ENCODE results near the gene SFXN3. TPM values are rescaled to one million over a fixed set of nuclear protein-coding genes. Genes with fewer than 3 reads are reported as not detected.

SFXN3 gene
- total and polyA plus RNA-seq, 2 of the 8 experiments (the other 6 are each of a cell fraction or from before 2014, with no cell fraction given): 2.6 to 2.8 TPM

DNA sequence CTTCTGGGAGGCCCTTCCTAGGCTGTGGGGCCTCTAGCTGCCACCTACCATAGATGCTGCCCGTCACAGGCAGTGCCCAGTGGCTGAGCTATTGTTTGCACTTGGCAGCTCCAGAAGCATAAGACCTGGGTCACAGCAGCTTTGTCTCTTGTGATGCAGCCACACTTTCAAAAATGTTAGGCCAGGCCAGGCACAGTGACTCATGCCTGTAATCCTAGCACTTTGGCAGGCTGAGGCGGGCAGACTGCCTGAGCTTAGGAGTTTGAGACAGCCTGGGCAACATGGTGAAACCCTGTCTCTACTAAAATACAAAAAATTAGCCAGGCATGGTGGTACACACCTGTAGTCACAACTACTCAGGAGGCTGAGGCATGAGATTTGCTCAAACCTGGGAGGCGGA, 21.3 kb downstream of the SFXN3 start:
- DNase-seq (ENCODE audit: low read depth in 1 of 2, low spot score in 2 of 2): no peak
- no peak for FAIRE-seq
- H3K23ac ChIP-seq (ENCODE audit: insufficient read length): no peak overlapping the region
- TF ChIP-seq RXRA (IDR thresholded peaks at IDR 0.05; ENCODE audit: insufficient read depth, low read depth, low read length) (no peak), EP300 (IDR thresholded peaks at IDR 0.05; ENCODE audit: borderline replicate concordance in 1 of 2, low read depth in 2 of 2, low read length in 2 of 2) (no peak), CBX8 (IDR thresholded peaks at IDR 0.05; ENCODE audit: borderline replicate concordance, low read depth, low read length) (no peak), YY1 (IDR thresholded peaks at IDR 0.05; ENCODE audit: low read depth, low read length) (no peak), EGR1 (IDR thresholded peaks at IDR 0.05; ENCODE audit: borderline replicate concordance, low read depth, low read length) (no peak), KDM5A (IDR thresholded peaks at IDR 0.05; ENCODE audit: low read length) (no peak), SAP30 (IDR thresholded peaks at IDR 0.05; ENCODE audit: insufficient read depth, insufficient replicate concordance, low read length) (no peak), JUND (IDR thresholded peaks at IDR 0.05; ENCODE audit: low read length) (no peak), CTBP2 (IDR thresholded peaks at IDR 0.05; ENCODE audit: borderline replicate concordance, insufficient read depth, insufficient read length, low read length) (no peak), ATF3 (IDR thresholded peaks at IDR 0.05; ENCODE audit: insufficient read depth, low read depth, low read length) (no peak), RNF2 (IDR thresholded peaks at IDR 0.05; ENCODE audit: borderline replicate concordance, low read depth, low read length, missing control alignments, poor library complexity, severe bottlenecking) (no peak), SP2 (IDR thresholded peaks at IDR 0.05; ENCODE audit: low read length) (no peak)
- no peak overlapping the region for H4K91ac ChIP-seq (replicated peaks; ENCODE audit: insufficient read length, low read length)
- no peak overlapping the region for H2AFZ ChIP-seq (ENCODE audit: low read length)
- H3K9me3 ChIP-seq (ENCODE audit: insufficient read depth in 2 of 2, low read depth in 1 of 2, low read length in 1 of 2): no peaks in the 10 kb centered on the region
- peaks cover 7 to 15% (median 10%) of the 10 kb centered on the region in 4 experiments for H3K4me1 ChIP-seq (replicated peaks in 1 of 4; ENCODE audit: control insufficient read depth in 3 of 4, insufficient read depth in 4 of 4, low read length in 3 of 4)
- no peaks in the 10 kb centered on the region; the same call in 1 of the 2 replicates for H3K79me1 ChIP-seq (ENCODE audit: low read depth, low read length)
- no peak overlapping the region for H3K27ac ChIP-seq (ENCODE audit: low read depth, low read length)
- no peak overlapping the region for H2BK5ac ChIP-seq (ENCODE audit: low read depth, low read length)
- H3K9ac ChIP-seq (replicated peaks in 1 of 4; ENCODE audit: extremely low read depth in 1 of 4, low read depth in 3 of 4, low read length in 3 of 4): no peak overlapping the region
- H3K79me2 ChIP-seq (ENCODE audit: control insufficient read depth in 1 of 2, insufficient read depth in 2 of 2, low read length in 2 of 2): no peaks in the 10 kb centered on the region
- no peak overlapping the region for H3K4ac ChIP-seq (replicated peaks; ENCODE audit: insufficient read length, low read depth, low read length)
- H4K5ac ChIP-seq (ENCODE audit: insufficient read length, low read depth, low read length): no peak overlapping the region
- ChIA-PET POLR2A (ENCODE audit: partially characterized antibody) (interaction anchor here (1.4 to 8.1 kb wide), 2 partner anchors 10 to 43 kb away, joined by 3 to 85 read pairs; partner anchors contain the start of gene KAZALD1), CTCF (ENCODE audit: partially characterized antibody) (interaction anchor here (0.7 to 59.5 kb wide), 11 partner anchors 6 to 1755 kb away, joined by 3 to 2176 read pairs (median 10); partner anchors contain the start of genes KAZALD1, PDZD7, SFXN3 and TLX1)
- WGBS, 2 experiments (ENCODE audit: extremely low coverage in 1 of 2, insufficient coverage in 1 of 2, insufficient read length in 1 of 2, insufficient replicate concordance in 2 of 2, low coverage in 1 of 2, low lambda C conversion rate in 2 of 2, missing lambda C conversion rate in 1 of 2): 85% methylated on average over 3 of the region's 3 CpGs; no CpG with 5 or more reads in 1 of the 2 experiments
- peaks cover 29 to 47% (median 44%) of the 10 kb centered on the region in 4 experiments for H3K27me3 ChIP-seq (replicated peaks in 1 of 4; ENCODE audit: control insufficient read depth in 3 of 4, extremely low read depth in 1 of 4, insufficient read depth in 3 of 4, low read length in 3 of 4)
- peaks cover 15 to 16% of the 10 kb centered on the region in 2 experiments for H4K20me1 ChIP-seq (replicated peaks in 1 of 2; ENCODE audit: control insufficient read depth in 1 of 2, insufficient read depth in 2 of 2, low read length in 2 of 2)
- no peak overlapping the region for H3K4me2 ChIP-seq (ENCODE audit: insufficient read depth in 1 of 2, low read depth in 2 of 2, low read length in 2 of 2)
- H3K18ac ChIP-seq (ENCODE audit: extremely low read depth, low read length): no peak overlapping the region
- H3K36me3 ChIP-seq (ENCODE audit: control insufficient read depth in 2 of 4, insufficient read depth in 4 of 4, low read length in 3 of 4): no peaks in the 10 kb centered on the region; a peak in 1 of 8 replicates
- H2AK5ac ChIP-seq (ENCODE audit: low read depth, low read length): no peak overlapping the region
- H4K8ac ChIP-seq (ENCODE audit: extremely low read depth, insufficient read depth, low read length): no peak overlapping the region
- H2BK15ac ChIP-seq (ENCODE audit: low read length): no peak overlapping the region
- no peak overlapping the region for H2BK120ac ChIP-seq (replicated peaks; ENCODE audit: low read depth, low read length)
- no peak overlapping the region for H2BK12ac ChIP-seq (ENCODE audit: low read depth, low read length)
- no peak overlapping the region for H3K14ac ChIP-seq (ENCODE audit: insufficient read length)
- no peak overlapping the region for H2BK20ac ChIP-seq (ENCODE audit: low read length)
- no peak overlapping the region for H3K4me3 ChIP-seq (ENCODE audit: extremely low read depth in 1 of 4, insufficient read depth in 2 of 4, low read depth in 3 of 4, low read length in 4 of 4)
- no peak overlapping the region for H3K56ac ChIP-seq (replicated peaks; ENCODE audit: insufficient read length, low read depth, low read length)
- H3K23me2 ChIP-seq (ENCODE audit: low read depth, low read length): no peaks in the 10 kb centered on the region; the same call in 1 of the 2 replicates

All from H1 (cell line).